Forelimb muscle (tissue), 1 donor: ENCODE results near the gene GATAD2A. TPM values are rescaled to one million over a fixed set of nuclear protein-coding genes. Genes with fewer than 3 reads are reported as not detected.
"Not testable (repeated sequence)": the region's sequence is repeated elsewhere in the genome, so short reads cannot be mapped to it uniquely, and the experiment has no call there.

Experiments used
- DNase-seq: peaks from one replicate; pipeline ENCODE4 v3.0.0-alpha.2; 2013; ENCODE audit warnings: low read depth
- polyA plus RNA-seq: library from polyadenylated mRNA; unstranded; fragments of 120-200 nt; gene quantifications from one replicate; pipeline ENCODE4 v1.2.1, GENCODE V29; 2013; ENCODE audit not compliant: insufficient read length

The GATAD2A gene
- polyA plus RNA-seq, 1 donor = 45.7 TPM

DNA sequence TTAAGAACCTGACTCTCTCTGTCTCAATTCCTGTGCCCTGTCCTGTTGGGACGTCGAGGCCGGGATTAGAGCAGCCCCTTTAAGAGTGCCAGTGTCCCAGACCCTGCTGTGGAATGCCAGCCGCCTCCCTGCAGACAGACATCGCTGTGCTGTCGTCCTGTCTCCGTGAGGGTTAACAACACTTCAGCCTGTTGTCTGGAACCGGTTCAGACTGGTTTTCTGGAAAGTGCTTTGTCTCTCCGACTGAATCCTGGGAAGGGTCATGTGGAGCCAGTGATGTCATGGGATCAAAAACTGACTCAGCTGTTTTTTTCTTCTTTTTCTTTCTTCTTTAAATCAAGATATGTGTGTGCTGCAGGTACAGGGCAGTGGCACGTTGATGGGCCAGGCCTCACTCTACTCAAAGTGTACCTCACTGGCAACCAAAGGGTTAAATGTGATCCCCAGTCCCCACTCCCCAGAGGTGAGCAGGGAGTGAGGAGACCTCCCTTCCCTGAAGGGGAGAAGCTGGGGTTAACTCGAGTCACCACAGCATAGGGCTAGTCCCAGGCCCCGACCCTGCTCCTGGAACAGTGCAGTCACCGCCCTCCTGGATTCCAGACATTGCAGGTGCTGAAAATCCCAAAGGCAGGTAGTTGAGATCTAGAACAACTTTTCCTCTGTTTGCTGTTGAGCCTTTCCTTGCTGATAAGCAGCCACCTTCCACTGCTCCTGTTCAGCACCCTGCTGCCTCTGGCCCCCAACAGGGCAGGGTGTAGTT, 59.0 kb downstream of the GATAD2A start:
- peak; percentile 45 for DNase-seq

DNA sequence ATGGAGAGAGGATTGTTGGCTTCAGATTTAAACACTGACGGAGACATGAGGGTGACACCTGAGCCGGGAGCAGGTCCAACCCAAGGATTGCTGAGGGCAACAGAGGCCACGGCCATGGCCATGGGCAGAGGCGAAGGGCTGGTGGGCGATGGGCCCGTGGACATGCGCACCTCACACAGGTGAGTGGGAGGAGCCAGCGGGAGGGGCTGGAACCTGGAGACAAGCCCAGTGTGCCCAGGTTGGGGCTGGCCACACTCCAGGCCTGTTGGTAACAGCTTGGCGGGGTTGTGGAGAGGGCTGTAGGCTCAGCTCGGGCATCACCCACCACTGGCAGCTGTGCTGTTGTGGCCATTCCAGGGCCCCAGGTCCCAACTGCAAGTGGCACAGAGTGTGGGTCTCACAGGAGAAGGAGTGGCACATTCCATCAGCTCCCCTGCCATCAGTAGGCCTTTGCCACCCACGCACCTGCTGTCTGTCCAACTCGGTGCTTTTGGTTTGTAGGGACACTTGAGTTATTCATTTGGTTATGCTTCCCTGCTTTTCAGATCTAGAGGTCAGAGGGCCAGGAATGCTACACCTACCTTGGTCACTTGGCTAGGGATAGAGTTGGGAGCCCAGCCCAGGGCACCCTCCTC, 60.1 kb downstream of the GATAD2A start:
- DNase-seq = no peak

DNA sequence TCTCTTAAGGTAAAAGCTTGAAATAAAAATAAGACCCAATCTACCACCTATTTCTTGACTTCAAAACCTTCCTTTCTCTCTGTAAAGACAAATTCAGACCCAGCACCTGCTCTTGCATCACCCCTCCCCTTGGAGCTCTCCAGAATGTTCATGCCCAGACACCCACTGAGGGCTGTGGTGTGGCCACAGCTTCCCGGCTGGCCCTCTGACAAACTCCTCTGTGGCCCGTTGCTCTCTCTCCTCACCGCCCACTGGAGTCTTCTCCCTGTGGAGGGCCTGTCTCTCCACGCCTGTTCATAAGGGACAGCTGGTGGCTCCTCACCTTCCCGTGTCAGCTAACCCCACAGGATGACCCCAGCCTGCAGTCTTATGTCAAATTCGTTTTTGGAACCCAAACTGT, 60.7 kb downstream of the GATAD2A start:
- no peak for DNase-seq

DNA sequence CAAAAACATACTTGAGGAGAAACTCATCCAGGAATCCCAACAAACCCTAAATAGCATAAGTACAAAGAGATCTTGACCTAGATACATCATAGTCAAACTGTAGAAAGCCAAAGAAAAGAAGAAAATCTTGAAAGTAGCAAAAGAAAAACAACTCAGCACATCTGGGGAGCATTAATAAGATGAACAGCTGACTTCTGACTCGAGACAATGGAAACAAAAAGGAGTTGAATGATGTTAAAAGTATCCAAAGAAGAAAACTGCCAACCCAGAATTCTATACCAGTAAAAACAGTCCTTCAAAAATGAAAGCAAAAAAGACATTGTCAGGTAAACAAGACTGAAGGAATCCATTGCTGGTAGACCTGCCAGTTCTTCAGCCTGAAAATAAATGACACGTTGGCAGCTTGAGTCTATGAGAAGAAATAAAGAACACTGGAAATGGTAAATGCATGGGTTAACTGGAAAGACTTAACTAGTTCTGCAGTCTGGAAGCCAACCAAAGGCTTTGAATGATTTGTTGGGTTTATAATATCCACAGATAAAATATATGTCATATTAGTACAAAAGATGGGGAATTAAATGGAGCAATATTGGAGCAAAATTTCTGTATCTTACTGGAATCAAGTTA, 63.1 kb downstream of the GATAD2A start:
- DNase-seq = no peak

DNA sequence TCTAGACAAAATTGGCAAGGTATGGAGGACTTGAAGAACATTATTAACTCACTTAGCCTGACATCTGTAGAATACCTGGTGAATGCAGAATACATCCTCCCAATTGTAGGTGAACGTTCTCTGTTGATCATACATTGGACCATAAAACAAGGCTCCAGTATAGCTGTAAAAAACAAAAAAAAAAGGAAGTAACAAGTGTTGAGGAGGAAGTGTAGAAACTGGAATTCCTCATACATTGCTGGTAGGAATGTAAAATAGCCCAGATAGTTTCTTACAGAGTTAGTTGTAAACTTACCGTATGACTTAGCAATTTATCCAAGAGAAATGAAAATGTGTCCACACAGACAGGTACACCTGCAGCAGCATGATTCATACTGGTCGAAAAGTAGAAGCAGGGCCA, 65.1 kb downstream of the GATAD2A start:
- DNase-seq = no peak

DNA sequence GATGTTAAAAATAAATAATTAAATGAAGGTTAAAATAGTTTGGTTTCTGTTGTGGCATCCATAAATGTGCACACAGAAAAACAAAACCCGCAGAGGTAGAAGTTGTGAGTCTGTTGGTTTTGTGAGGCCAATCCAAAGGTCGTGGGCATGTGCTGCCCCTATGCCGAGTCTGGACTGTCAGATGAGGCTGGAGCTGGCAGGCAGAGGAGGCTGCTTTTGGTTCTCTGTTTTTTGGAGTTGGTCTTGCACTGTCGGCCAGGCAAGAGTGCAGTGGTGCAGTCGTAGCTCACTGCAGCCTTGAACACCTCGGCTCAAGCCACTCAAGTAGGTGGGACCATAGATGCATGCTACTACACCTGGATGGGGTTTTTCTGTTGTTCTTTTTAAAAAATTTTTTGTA, 66.2 kb downstream of the GATAD2A start:
- no peak for DNase-seq

DNA sequence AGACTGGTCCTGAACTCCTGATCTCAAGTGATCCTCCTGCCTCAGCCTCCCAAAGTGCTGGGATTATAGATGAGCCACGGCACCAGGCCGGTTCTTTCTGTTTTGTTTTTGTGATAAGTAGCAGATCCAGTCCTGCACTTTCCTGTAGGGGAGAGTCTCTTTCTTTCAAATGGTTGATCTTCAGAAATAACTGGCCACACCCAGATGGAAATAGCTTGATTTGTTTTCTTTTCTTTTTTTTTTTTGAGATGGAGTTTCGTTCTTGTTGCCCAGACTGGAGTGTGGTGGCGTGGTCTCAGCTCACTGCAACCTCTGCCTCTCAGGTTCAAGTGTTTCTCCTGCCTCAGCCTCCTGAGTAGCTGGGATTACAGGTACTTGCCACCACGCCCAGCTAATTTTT, 66.6 kb downstream of the GATAD2A start:
- DNase-seq = not testable (repeated sequence)

DNA sequence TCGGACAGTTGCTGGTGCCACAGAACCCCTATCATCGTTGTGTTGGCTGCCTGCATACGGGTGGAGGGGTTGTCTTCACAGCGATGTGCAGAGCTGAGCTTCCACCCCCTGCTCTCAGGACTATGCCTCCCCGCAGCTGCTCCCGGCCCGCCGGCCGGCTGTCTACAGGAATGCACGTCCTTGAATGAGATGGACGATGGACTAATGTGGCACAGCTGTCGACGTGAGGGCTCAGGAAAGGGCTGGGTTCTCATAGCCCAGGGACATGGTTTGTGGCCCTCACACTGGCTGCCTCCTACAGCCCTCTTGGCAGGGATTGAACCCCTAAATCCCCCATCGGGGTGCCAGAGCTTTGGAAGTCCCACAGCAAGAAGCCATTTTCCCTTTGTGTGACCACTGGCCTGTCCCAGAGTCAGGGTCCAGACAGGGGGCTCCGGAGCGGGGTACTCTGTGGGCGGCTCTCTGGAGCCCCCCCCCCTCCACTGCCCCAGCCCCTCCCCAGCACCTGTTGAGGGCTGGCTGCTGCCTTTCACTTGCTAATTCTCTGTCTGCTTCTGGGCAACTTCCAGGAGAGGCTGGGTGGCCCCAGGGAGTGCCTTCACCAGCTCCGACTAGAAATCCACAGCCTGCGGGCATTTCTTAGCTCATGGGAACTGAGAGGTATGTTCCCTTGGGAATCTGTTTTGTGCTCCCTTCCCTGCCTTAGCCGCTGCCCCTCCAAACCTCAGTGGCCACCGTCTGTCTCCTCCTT, 69.7 kb downstream of the GATAD2A start:
- no peak for DNase-seq

DNA sequence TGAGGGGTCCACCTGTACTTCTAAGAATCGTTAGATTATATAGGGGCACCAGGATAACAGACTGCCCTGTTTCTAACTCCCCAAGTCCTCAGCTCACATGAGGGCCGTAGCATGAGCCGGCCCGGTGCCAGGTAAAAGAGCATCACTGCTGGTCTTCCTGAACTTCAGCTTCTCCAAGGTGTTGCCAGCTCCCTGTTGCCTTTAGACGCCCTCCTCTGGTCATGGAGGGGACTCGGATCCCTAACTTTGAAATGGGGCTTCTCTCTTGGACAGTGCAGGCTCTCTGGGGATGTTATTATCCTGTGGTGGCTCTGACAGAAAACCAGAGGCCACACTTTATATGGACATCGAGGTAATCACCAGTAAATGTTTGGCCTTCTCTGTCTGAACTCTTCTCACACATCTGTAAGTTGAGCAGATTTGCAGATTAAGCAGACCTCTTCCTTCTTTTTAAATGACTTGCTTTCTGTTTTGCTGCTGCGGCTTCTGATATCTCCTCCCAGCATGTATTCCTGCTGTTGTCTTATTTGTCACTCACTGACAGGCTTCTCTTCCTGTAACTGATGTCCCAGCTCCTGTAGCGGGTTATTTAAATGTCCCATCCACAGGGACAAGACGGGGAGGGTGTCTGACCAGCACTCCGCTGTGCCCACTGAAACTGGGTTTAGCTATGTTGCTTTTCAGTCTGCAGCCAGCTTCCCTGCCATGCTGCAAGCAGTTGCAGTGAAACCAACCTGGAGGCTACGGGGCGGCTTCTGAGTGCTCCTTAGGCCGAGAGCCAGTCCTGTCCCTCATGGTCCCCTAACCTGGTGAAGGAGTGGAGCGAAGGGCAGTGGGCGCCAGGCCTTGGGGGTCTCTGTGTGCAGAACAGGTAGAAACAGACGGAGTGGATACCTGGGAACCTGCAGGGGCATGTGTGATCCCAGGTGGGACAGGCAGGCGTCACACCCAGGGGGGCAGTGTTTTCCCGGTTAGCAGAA, 70.7 kb downstream of the GATAD2A start:
- no peak for DNase-seq

DNA sequence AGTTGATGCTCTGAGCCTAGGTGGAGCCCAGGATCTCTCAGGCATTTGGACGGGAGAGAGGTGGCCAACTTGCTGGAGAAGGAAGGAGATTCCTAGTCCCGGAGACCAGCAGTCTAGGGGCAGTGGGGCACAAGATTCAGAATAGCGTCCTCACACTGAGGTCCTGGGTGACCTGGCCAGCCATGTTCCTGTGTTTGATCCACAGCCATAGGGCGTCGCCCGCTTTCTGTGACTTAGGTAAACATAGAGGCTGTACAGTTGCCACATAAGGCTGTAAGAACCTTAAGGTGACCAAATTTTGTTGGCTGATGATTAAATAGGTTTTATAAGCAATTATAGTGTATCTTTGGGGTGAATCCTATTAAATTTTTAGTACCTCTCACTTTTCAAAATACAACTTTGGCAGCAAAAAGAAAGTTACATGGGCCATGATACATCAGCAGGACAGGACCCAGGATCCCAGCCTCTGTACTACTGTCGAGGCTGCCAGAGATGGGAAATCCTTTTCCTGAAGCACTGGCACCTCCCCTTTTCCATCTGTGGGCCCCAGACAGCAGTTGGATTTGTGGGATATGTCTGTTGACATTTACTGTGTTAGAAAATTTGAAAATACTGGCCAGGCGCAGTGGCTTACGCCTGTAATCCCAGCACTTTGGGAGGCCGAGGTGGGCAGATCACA, 72.4 kb downstream of the GATAD2A start:
- no peak for DNase-seq

DNA sequence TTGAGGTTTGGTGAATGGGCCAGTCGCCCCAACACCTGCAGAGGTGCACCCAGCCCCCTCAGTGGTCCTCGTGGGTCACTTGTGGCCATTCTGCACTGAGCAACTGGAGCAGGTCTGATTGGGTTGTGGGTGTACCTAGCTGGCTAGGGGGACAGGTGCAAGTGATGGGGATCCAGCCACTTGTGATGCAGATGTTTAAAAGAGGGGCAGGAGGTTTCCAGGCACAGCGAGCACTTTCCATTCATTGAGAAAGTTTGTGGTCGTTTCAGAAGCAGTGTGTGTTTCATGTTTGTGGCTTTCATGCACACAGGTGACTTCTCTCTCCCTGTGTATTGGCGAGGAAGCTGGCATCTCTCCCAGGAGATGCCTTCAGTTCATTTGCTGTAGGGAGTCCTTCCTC, 75.2 kb downstream of the GATAD2A start:
- DNase-seq = no peak

DNA sequence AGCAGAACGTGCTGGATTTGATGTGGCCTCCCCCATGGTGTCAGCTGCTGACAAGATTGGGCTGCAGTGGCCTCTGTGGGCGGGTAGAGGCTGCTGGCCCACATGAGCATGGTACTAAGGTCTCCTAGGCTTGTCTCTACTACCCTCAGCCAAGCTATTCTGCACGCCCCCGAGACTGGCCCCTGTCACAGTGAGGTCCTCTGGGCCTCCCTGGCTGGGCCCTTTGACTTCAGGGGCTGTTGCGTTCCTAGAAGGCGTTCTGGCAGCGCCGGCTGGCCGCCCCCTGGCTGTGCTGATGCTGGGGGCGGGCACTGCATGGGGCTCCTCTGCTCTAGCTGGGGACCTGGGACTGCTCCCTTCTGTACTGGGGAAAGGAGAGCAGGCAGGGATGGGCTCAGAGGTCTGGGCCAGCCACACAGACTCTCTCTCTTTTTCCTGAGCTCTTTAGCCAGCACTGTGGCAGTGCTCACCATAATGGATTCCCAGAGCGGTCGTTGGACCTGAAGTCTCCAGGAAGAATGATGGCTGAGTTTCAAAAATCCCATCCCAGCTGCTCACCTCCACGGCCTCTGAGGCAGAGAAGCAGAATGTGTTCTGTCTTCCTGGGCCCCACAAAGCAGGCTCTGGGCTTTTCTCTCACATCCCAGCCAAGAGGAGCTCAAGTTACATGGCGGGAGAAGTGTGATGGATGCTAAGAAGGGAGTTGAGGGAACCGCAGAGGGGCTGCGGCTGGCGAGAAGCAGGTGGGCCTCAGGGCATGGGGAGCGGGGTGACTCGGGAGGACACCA, 77.5 kb downstream of the GATAD2A start:
- no peak for DNase-seq

DNA sequence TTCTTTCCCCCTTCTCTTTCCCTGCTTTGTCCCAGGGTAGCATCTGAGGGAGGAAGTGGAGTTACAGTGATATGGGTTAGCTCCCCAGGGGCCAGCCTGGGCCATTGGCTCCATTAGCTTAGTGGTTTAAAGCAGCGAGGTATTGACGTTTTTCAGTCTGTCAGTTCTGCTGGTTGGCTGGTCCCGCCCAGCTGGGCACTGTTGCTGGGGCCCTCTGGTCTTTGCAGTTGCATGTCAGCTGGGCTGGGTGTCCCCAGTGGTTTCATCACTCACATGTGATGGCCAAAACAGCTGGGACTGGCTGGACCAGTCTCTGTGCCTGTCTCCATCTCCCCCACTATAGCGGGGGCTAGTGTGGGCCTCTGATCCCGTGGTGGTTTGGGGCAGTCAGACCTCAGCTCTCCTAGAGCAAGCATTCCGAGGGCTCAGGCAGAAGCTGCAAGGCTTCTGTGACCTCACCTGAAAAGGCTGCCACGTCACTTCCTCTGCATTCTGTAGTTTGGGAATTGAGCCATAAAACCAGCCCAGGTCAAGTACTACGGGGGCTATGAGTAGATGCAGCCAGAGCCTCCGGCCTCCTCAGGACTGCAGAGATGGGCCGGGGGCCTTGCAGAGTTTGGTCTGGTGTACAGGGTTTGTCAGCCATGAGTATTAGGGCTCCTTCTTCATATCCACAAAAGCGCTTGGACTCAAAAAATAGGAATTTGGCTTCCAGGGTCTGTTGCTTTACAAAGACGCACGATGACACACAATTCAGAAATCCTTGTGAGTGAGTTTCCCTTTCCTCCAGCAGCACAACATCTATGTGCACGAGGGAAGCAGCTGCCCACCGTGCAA, 79.9 kb downstream of the GATAD2A start:
- no peak for DNase-seq

DNA sequence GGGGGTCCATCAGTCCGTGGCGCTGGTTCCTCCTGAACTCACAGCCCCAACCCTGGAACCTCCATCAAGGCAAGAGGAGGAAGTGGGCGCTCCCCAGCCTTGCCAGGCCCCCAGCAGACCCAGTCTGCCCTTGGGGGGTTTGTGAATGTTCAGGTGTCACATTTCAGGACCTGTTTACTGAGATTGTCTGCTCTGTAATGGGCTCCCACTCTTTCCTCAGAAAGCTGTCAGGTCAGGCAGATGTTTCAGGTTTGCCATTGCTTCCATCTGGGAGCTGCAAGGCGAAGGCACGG, 80.5 kb downstream of the GATAD2A start:
- no peak for DNase-seq

DNA sequence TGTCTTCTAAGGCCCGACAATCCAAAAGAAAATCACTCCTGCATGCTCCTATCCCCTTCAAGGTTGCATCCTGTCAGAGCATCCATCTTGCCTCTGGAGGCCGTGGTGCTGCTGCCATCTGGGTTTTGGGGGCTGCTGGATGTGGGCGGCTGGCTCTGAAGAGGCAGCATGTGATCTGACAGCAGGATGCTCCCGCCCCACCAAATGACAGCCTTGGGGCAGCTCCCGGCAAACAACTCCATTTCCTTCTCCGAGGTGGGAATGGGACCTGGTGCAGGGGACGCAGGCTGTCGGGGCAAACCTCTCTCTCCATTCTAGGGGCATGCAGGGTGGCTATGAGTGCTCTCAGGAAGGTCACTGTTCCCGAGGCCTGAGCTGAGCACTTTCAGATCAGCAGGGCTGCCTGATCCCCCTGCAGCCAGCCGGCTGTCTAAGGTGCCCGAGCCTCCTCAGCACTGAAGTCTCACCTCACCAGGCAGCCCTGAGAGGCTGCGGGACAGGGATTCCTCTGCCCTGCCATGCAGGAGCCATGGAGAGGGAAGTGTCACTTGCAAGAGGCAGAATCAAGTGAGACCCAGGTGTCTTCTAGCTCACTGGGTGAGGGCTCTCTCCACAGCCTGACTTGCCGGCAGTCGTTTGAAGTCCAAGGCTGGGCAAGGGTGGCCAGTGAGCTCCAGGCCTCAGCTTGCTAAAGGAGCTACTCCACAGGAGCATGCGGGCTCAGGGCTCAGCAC, 81.0 kb downstream of the GATAD2A start:
- DNase-seq = no peak

DNA sequence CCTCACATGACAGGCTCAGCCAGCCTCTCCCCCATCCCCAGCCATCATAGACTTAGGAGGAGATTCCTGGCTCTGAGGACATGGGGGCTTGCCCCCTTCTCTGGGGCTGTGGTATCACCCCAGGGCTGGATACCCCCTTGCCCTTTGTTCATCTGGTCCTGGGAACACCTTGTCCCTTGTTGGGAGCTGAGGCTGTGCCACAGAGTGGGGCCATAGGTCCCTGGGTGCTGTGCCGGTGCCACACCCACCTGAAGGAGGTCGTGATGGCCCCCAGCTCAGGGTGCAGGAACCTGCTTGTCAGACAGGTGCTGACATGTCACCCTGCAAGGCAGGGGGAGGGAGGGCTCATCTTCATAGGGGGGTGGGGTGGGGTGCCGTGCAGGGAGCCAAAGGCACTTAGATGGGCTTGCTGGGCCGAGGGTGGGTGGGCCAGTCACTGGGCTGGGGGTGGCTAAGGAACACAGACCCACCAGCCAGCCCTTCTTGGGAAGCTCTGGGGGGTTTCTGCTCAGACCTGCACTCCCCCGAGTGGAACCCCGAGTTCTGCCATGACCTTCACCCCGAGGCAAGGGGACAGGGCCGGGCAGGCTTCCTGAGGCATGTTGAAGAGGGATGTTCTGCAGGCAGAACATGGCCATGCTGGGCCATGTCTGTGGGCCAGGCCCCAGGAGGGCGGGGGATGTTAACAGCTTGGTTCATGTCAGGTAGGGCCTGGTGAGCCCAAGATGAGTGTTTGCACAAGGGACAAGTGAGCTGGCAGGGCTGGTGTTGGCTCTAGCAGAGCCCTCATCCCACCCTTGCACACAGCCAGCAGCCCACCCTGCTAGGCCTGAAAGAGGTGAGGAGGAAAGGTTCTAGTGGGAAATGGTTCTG, 81.8 kb downstream of the GATAD2A start:
- DNase-seq = no peak
